Activated naive CD4-positive, alpha-beta T cell treated with anti-CD3 and anti-CD28 coated beads, Interleukin-2, amount 50 U/mL, for 24 hours (primary cell): ENCODE measurements around the gene LRRC38.
"Not testable (repeated sequence)": the region's sequence is repeated elsewhere in the genome, so short reads cannot be mapped to it uniquely, and the experiment has no call there.

ENCODE experiments used
- H3K27ac Mint-ChIP-seq: one replicate; pipeline ENCODE4 v1.8.0; 2021; ENCODE audit warnings: mild to moderate bottlenecking, mixed read lengths
- H3K27me3 Mint-ChIP-seq: one replicate; pipeline ENCODE4 v1.8.0; 2021; ENCODE audit warnings: mixed read lengths
- H3K36me3 Mint-ChIP-seq: one replicate; pipeline ENCODE4 v1.8.0; 2021; ENCODE audit warnings: mixed read lengths
- H3K4me1 Mint-ChIP-seq: one replicate; pipeline ENCODE4 v1.8.0; 2021; ENCODE audit warnings: mixed read lengths
- H3K4me3 Mint-ChIP-seq: one replicate; pipeline ENCODE4 v1.8.0; 2021; ENCODE audit warnings: mild to moderate bottlenecking, mixed read lengths
- H3K9me3 Mint-ChIP-seq: one replicate; pipeline ENCODE4 v1.8.0; 2021; ENCODE audit warnings: mixed read lengths

LRRC38 gene, protein sequence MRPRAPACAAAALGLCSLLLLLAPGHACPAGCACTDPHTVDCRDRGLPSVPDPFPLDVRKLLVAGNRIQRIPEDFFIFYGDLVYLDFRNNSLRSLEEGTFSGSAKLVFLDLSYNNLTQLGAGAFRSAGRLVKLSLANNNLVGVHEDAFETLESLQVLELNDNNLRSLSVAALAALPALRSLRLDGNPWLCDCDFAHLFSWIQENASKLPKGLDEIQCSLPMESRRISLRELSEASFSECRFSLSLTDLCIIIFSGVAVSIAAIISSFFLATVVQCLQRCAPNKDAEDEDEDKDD

DNA sequence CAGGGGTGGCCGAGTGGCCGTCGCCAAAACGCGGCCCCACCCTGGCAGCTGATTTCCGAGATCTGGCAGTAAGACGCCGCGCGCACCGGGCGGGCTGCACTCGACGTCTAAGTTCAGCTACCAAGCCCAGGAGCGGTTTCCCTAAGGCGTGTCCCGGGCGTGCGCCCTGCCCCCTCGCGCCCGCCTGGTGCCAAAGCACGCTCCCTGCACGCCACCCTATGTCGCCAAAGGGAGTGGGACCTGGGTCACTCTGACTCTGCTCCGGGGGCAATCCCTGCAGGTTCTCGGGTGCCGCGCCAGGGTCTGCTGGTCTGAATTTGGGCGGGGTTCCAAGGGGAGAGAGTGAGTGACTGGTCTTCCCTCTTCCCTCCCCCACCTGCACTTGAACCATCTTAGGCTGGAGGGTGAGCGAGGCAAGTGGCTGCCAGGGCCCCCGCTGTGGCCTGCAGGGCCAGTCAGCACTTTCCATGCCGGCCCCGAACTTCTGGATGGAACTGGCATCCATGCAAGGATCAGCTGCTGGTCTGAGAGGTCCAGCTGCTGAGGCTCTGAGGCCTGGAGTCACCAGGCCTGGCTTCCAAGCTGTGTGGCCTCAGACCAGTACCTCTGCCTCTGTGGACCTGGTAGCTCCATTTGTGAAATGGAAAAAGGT lies at the start of gene LRRC38:
LRRC38 (minus strand) TSS at position 109 of the 652 bp plus-strand sequence. CDS start 410 bp downstream, outside the sequence.
- peaks cover 20% of the 10 kb centered on the region for H3K27me3 Mint-ChIP-seq
- no peak within 1 kb of the TSS for H3K4me3 Mint-ChIP-seq

GRCh38 chr1:13562981-13563380 lies 49.2 kb upstream of the LRRC38 start:
- H3K4me3 Mint-ChIP-seq, H3K27ac Mint-ChIP-seq, H3K27me3 Mint-ChIP-seq, H3K9me3 Mint-ChIP-seq, H3K4me1 Mint-ChIP-seq, H3K36me3 Mint-ChIP-seq: not testable (repeated sequence)

More for the DNA sequence above, at the start of gene LRRC38:
- Mint-ChIP-seq H3K27ac (no peak within 1 kb of the TSS), H3K36me3 (peaks cover 1% of the 10 kb centered on the region), H3K9me3 (peaks cover under 1% of the 10 kb centered on the region), H3K4me1 (no peaks in the 10 kb centered on the region)

- Mint-ChIP-seq H3K4me3 (no peak overlapping the region), H3K9me3 (no peaks in the 10 kb centered on the region), H3K27ac (no peak overlapping the region), H3K27me3 (peaks cover 1% of the 10 kb centered on the region), H3K4me1 (no peaks in the 10 kb centered on the region), H3K36me3 (no peaks in the 10 kb centered on the region)
These were observed 46.7 kb upstream of the LRRC38 start for GRCh38 chr1:13560541-13560940.

DNA sequence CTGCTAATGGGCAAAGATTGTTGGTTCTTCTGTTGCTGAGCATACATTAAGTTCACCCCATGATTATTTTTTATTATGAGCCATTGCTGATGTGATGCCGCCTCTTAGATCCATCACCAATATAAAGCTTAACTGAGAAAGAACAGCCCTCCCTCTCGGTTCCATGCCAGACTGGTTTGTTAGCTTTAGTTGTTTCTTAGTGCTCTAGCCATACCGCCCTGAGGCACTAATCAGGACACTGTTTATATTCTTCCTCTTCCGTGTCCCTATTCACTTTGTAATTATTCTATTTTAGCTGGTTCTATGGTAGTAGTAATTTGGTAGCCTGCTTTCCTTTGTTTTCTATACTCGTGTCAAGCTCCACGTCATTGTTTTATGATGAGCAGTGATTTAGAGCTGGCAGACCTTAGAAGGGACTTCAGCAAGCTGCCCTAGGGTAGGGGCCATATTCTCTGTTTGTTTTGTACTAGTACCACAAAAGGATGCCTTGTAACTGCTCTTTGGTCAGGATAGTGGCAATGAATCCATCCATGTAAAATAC lies 42.5 kb upstream of the LRRC38 start:
- H3K27ac Mint-ChIP-seq = no peak overlapping the region
- H3K27me3 Mint-ChIP-seq = no peaks in the 10 kb centered on the region
- no peak overlapping the region for H3K4me3 Mint-ChIP-seq
- H3K4me1 Mint-ChIP-seq = no peaks in the 10 kb centered on the region
- no peaks in the 10 kb centered on the region for H3K36me3 Mint-ChIP-seq
- H3K9me3 Mint-ChIP-seq = no peaks in the 10 kb centered on the region

DNA sequence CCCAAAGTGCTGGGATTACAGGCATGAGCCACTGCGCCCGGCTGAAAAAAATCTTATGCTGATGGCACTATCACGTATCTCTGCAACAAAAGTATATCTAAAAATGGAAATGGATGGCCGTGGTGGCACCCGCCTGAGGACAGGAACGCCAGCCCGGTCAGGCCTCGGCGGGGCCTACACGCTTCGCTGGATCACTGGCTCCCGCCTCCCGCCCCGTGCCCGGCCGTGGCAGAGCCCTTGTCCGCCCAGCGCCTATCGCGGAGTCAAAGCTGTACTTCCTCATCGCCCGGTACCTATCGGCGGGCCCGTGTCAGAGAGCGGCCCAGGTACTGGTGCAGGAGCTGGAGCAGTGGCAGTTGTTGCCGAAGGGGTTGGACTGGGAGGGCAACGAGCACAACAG lies 41.0 kb upstream of the LRRC38 start:
- no peaks in the 10 kb centered on the region for H3K4me1 Mint-ChIP-seq
- peaks cover 2% of the 10 kb centered on the region for H3K27me3 Mint-ChIP-seq
- no peak overlapping the region for H3K27ac Mint-ChIP-seq
- H3K9me3 Mint-ChIP-seq = no peaks in the 10 kb centered on the region
- H3K4me3 Mint-ChIP-seq = no peak overlapping the region
- no peaks in the 10 kb centered on the region for H3K36me3 Mint-ChIP-seq

- Mint-ChIP-seq H3K4me3 (no peak overlapping the region), H3K9me3 (no peaks in the 10 kb centered on the region), H3K36me3 (no peaks in the 10 kb centered on the region), H3K27me3 (peaks cover 5% of the 10 kb centered on the region), H3K27ac (no peak overlapping the region), H3K4me1 (no peaks in the 10 kb centered on the region)
These were observed 36.9 kb upstream of the LRRC38 start for GRCh38 chr1:13550663-13551062.

GRCh38 chr1:13549521-13549920 lies 35.7 kb upstream of the LRRC38 start:
- Mint-ChIP-seq H3K4me1 (no peaks in the 10 kb centered on the region), H3K27me3 (peaks cover 5% of the 10 kb centered on the region), H3K4me3 (no peak overlapping the region), H3K27ac (no peak overlapping the region), H3K36me3 (no peaks in the 10 kb centered on the region), H3K9me3 (no peaks in the 10 kb centered on the region)

DNA sequence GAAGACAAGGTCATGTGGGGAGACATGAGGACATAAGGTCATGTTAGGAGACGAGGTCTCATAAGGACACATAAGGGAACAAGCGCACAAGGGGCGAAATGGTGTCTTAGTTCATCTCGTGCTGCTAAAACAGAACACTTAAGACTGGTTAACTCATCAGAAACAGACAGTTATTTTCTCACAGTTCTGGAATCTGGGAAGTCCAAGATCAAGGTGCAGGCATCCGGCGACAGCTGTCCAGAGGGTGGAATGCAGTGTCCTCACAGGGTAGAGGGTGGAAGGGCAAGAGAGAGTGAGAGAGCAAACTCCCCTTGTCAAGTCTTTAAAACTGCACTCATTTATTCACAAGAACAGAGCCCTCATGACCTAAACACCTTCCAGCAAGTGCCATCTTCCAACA lies 35.2 kb upstream of the LRRC38 start:
- Mint-ChIP-seq H3K9me3 (no peaks in the 10 kb centered on the region), H3K4me1 (no peaks in the 10 kb centered on the region), H3K27me3 (peaks cover 5% of the 10 kb centered on the region), H3K27ac (no peak overlapping the region), H3K36me3 (no peaks in the 10 kb centered on the region), H3K4me3 (no peak overlapping the region)

- H3K9me3 Mint-ChIP-seq = no peaks in the 10 kb centered on the region
- no peaks in the 10 kb centered on the region for H3K4me1 Mint-ChIP-seq
- no peak overlapping the region for H3K27ac Mint-ChIP-seq
- H3K27me3 Mint-ChIP-seq = peaks cover 5% of the 10 kb centered on the region
- no peaks in the 10 kb centered on the region for H3K36me3 Mint-ChIP-seq
- H3K4me3 Mint-ChIP-seq = no peak overlapping the region
These were observed 34.5 kb upstream of the LRRC38 start for GRCh38 chr1:13548281-13548680.

- Mint-ChIP-seq H3K4me3 (no peak overlapping the region), H3K27me3 (peaks cover 5% of the 10 kb centered on the region), H3K9me3 (no peaks in the 10 kb centered on the region), H3K36me3 (no peaks in the 10 kb centered on the region), H3K27ac (no peak overlapping the region), H3K4me1 (no peaks in the 10 kb centered on the region)
These were observed 33.0 kb upstream of the LRRC38 start for GRCh38 chr1:13546791-13547190.

DNA sequence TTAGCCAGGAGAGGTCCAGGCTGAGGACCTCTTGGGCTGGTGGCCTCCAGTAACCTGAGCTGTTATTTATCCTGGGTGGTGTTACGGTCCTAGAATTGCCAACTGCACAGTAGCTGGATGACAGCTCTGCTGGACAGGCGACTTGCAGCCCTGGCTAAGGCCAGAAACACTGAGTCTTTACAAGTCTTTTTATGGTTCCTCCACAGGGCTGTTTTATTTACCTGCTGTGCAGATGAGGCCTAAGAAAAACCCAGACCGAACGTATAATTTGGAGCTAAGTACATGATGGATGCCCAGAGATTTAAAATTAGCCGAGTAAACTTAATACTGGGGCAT lies 30.4 kb upstream of the LRRC38 start:
- no peaks in the 10 kb centered on the region for H3K9me3 Mint-ChIP-seq
- H3K27me3 Mint-ChIP-seq = peaks cover 4% of the 10 kb centered on the region
- H3K4me3 Mint-ChIP-seq = no peak overlapping the region
- no peak overlapping the region for H3K27ac Mint-ChIP-seq
- no peaks in the 10 kb centered on the region for H3K36me3 Mint-ChIP-seq
- H3K4me1 Mint-ChIP-seq = no peaks in the 10 kb centered on the region

DNA sequence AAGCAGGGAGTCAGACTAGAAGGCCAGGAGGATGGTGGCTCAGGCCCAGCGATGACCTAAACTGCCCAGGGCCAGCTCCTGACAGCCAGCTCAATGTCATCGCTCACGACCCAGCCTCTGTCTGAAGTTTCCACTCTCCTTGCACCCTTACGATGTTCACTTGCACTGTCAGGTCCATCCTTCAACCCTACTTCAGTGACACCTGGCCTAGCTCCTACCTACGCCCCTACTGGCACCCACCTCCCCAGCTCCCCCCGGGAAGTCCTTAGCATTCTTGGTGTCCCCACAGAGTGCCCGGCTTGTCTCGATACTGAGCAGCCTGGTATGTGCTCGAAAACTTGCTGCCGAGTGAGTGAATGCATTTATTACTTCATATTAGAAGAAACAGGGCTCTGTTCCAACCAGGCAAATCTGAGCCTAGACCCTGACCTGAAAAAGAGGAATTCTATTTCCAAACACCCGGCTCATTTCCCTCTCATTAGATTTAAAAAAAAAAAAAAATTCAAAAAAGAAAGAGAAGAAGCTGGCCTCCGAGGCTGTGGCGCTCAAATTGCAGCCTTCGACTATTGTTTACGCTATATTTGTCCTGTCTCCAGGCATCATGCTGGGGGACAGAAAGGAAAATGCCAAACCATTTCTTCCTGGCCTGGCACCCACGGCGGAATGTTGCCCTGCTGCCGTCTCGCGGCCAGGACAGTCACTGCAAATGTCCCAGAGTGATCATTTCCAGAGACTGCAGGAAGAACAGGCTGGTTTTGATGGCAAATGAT lies 29.8 kb upstream of the LRRC38 start:
- no peaks in the 10 kb centered on the region for H3K36me3 Mint-ChIP-seq
- H3K27me3 Mint-ChIP-seq = peaks cover 3% of the 10 kb centered on the region
- no peaks in the 10 kb centered on the region for H3K9me3 Mint-ChIP-seq
- no peaks in the 10 kb centered on the region for H3K4me1 Mint-ChIP-seq
- no peak overlapping the region for H3K4me3 Mint-ChIP-seq
- no peak overlapping the region for H3K27ac Mint-ChIP-seq

- Mint-ChIP-seq H3K36me3 (no peaks in the 10 kb centered on the region), H3K4me1 (no peaks in the 10 kb centered on the region), H3K27me3 (peaks cover 3% of the 10 kb centered on the region), H3K27ac (no peak overlapping the region), H3K9me3 (no peaks in the 10 kb centered on the region), H3K4me3 (no peak overlapping the region)
These were observed 27.8 kb upstream of the LRRC38 start for GRCh38 chr1:13541435-13542215.

DNA sequence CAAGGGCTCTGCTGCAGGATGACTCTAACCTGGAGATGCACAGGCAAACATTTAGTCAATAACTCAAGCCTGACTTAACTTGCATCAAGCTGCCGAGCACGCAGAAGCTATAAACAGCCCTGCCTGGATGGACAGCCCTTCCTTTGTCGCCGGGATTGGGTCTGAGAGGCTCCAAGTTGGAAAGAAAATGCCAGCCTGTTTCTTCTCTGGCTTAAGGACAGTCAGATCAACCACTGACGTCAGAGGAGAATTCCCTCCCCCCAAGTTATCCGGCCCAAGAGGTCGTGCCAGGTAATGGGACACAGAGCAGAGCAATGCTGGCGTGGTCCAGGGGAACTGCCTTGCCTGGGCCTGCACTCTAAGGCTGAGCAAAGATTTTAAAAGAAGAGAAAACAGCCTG lies 27.1 kb upstream of the LRRC38 start:
- Mint-ChIP-seq H3K4me1 (no peaks in the 10 kb centered on the region), H3K36me3 (no peaks in the 10 kb centered on the region), H3K27me3 (no peaks in the 10 kb centered on the region), H3K9me3 (no peaks in the 10 kb centered on the region), H3K4me3 (no peak overlapping the region), H3K27ac (no peak overlapping the region)

- Mint-ChIP-seq H3K27ac (no peak overlapping the region), H3K4me1 (no peaks in the 10 kb centered on the region), H3K4me3 (no peak overlapping the region), H3K9me3 (no peaks in the 10 kb centered on the region), H3K27me3 (no peaks in the 10 kb centered on the region), H3K36me3 (no peaks in the 10 kb centered on the region)
These were observed 25.9 kb upstream of the LRRC38 start for GRCh38 chr1:13539683-13540082.
